Panc1 (cell line): ENCODE results near the gene ATP10D.

Source experiments
- TCF7L2 ChIP-seq: IDR thresholded peaks from 2 replicates; pipeline ENCODE4 v1.6.1; 2011; ENCODE audit warnings: mild to moderate bottlenecking, low read depth, low read length, inconsistent platforms
- TF ChIP-seq, protein P1 (sequence below): fragments of 450-650 bp; IDR thresholded peaks from 2 replicates; pipeline ENCODE4 v1.5.1; 2017; ENCODE audit warnings: mild to moderate bottlenecking

DNA sequence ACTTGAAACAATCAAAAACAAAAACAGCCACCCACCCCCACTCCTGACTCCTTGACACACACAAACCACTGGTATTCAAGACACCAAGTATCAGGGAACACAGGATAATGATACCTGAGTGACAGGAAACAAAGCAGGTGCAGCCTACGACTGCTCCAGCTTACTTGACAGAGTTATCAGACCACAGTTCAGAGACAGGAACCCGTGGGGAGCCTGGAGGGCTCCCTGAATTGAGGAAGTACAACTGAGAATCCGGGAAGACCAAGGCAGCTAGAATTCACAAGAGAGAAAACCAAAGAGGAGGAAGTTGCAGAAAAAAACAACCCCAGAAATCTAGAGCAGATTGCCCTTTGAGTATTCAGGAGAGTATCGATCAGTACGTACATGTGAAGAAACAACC is 42.1 kb upstream of the ATP10D start:
- TF ChIP-seq, protein P1, sequence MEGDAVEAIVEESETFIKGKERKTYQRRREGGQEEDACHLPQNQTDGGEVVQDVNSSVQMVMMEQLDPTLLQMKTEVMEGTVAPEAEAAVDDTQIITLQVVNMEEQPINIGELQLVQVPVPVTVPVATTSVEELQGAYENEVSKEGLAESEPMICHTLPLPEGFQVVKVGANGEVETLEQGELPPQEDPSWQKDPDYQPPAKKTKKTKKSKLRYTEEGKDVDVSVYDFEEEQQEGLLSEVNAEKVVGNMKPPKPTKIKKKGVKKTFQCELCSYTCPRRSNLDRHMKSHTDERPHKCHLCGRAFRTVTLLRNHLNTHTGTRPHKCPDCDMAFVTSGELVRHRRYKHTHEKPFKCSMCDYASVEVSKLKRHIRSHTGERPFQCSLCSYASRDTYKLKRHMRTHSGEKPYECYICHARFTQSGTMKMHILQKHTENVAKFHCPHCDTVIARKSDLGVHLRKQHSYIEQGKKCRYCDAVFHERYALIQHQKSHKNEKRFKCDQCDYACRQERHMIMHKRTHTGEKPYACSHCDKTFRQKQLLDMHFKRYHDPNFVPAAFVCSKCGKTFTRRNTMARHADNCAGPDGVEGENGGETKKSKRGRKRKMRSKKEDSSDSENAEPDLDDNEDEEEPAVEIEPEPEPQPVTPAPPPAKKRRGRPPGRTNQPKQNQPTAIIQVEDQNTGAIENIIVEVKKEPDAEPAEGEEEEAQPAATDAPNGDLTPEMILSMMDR: no peak
- TF ChIP-seq TCF7L2: no peak
